K562 treated with DMSO at 1 percent for 24 hours (cell line): ENCODE results near the gene BTBD3. TPM values are rescaled to one million over a fixed set of nuclear protein-coding genes. Genes with fewer than 3 reads are reported as not detected.

Experiments used
- total RNA-seq: library from RNA; unstranded; fragments of 300-600 nt; gene quantifications from 2 replicates; pipeline ENCODE4 v1.2.3, GENCODE V29; 2022; ENCODE audit warnings: low read depth; ENCODE audit not compliant: insufficient read depth

BTBD3 gene
- total RNA-seq, result 3.3 and 4.1 TPM in 2 replicates

GRCh38 chr20:11917663-11918062 is at the start of gene BTBD3:
TSS of gene BTBD3 (plus strand) at chr20:11917893. CDS start at chr20:11918276, 383 bp downstream.

